Mucosa of descending colon (tissue), 3 donors: ENCODE data around the gene SLC9A1. TPM values are rescaled to one million over a fixed set of nuclear protein-coding genes. Genes with fewer than 3 reads are reported as not detected.
A peak's percentile ranks its signal among the peaks of the same experiment; 100 is the strongest.

ENCODE experiments used
- ATAC-seq: fragments of 200-7000 bp; cut with Tn5 transposase; one replicate; pipeline ENCODE4 v1.9.1; 2020; ENCODE audit warnings: mild to moderate bottlenecking, moderate library complexity
- DNase-seq, 3 donors: peaks; one replicate each; pipeline ENCODE4 v3.0.0-alpha.2; 2020
- H3K36me3 ChIP-seq: fragments of 200-600 bp; one replicate; pipeline ENCODE4 v1.8.0; 2021; ENCODE audit warnings: low read depth, mild to moderate bottlenecking
- H3K4me1 ChIP-seq: fragments of 200-600 bp; one replicate; pipeline ENCODE4 v1.8.0; 2021; ENCODE audit warnings: low read depth, mild to moderate bottlenecking
- H3K4me3 ChIP-seq: fragments of 200-600 bp; one replicate; pipeline ENCODE4 v1.8.0; 2021; ENCODE audit warnings: mild to moderate bottlenecking
- H3K9me3 ChIP-seq: fragments of 200-600 bp; one replicate; pipeline ENCODE4 v1.8.0; 2021; ENCODE audit warnings: mild to moderate bottlenecking
- CTCF ChIP-seq: fragments of 200-600 bp; IDR thresholded peaks from one replicate; pipeline ENCODE4 v1.8.0; 2022; ENCODE audit warnings: antibody characterized with exemption, mild to moderate bottlenecking
- intact Hi-C, 2 donors: fragments of 100-400 bp; cut with DNase I in 1 of 2; cut with micrococcal nuclease in 1 of 2; formaldehyde crosslinking; loops; one replicate each; pipeline versions ENCODE4 v1.11.0 to v1.11.1; 2022; cut with DNase I, micrococcal nuclease
- total RNA-seq, 3 donors: library from RNA; stranded (reverse); fragmentation: NEBNext Ultra II Directional in 2 of 3; extraction: Animal tissue kit (Norgen Biotek cat#: 25700) in 2 of 3; gene quantifications; one replicate each; pipeline versions ENCODE4 v1.2.1 to v1.2.4, GENCODE V29; 2021 to 2023
- donor health status: DM: no; HTN: no; CAD: no; lungs with moderate emphysema.
- donor health status: DM: no; HTN: no; CAD: no.
- donor health status: DM: no; HTN: yes; CAD: no.

The SLC9A1 gene
- total RNA-seq, 3 donors from 2014 or later: 77.9 to 126 (median 84.1) TPM

GRCh38 chr1:27150183-27150582 is 4.7 kb downstream of the SLC9A1 start:
- peaks cover 41% of the 10 kb centered on the region for H3K4me1 ChIP-seq
- DNase-seq: no peak
- H3K9me3 ChIP-seq: no peaks in the 10 kb centered on the region
- TF ChIP-seq CTCF: no peak
- intact Hi-C loops: no loop called here
- no peak overlapping the region for H3K4me3 ChIP-seq
- no peak for ATAC-seq
- no peaks in the 10 kb centered on the region for H3K36me3 ChIP-seq

GRCh38 chr1:27149762-27150113 is 5.2 kb downstream of the SLC9A1 start:
- Histone ChIP-seq H3K9me3 (no peaks in the 10 kb centered on the region), H3K4me3 (no peak overlapping the region), H3K36me3 (no peaks in the 10 kb centered on the region), H3K4me1 (peaks cover 44% of the 10 kb centered on the region)
- intact Hi-C loops: no loop called here
- no peak for TF ChIP-seq CTCF
- DNase-seq: no peak
- no peak for ATAC-seq

GRCh38 chr1:27149084-27149761 is 5.7 kb downstream of the SLC9A1 start:
- intact Hi-C loops: no loop called here
- DNase-seq (no peak), ATAC-seq (no peak)
- H3K36me3 ChIP-seq: no peaks in the 10 kb centered on the region
- no peak for TF ChIP-seq CTCF
- no peaks in the 10 kb centered on the region for H3K9me3 ChIP-seq
- H3K4me1 ChIP-seq: peaks cover 44% of the 10 kb centered on the region
- H3K4me3 ChIP-seq: no peak overlapping the region

GRCh38 chr1:27148591-27148990 is 6.3 kb downstream of the SLC9A1 start:
- H3K9me3 ChIP-seq: no peaks in the 10 kb centered on the region
- ATAC-seq (no peak), DNase-seq (peak in 1 of 3 donors; percentile 5)
- no peak overlapping the region for H3K4me3 ChIP-seq
- no peaks in the 10 kb centered on the region for H3K36me3 ChIP-seq
- intact Hi-C loops: no loop called here
- no peak for TF ChIP-seq CTCF
- H3K4me1 ChIP-seq: peaks cover 44% of the 10 kb centered on the region

GRCh38 chr1:27147842-27148518 is 6.9 kb downstream of the SLC9A1 start:
- Histone ChIP-seq H3K4me3 (no peak overlapping the region), H3K36me3 (no peaks in the 10 kb centered on the region), H3K9me3 (no peaks in the 10 kb centered on the region), H3K4me1 (peaks cover 44% of the 10 kb centered on the region)
- TF ChIP-seq CTCF: no peak
- peak in 1 of 3 donors; percentile 10 for DNase-seq
- no peak for ATAC-seq
- intact Hi-C loops: no loop called here
